ENCODE results near the gene SPATA9.

SPATA9 gene

DNA sequence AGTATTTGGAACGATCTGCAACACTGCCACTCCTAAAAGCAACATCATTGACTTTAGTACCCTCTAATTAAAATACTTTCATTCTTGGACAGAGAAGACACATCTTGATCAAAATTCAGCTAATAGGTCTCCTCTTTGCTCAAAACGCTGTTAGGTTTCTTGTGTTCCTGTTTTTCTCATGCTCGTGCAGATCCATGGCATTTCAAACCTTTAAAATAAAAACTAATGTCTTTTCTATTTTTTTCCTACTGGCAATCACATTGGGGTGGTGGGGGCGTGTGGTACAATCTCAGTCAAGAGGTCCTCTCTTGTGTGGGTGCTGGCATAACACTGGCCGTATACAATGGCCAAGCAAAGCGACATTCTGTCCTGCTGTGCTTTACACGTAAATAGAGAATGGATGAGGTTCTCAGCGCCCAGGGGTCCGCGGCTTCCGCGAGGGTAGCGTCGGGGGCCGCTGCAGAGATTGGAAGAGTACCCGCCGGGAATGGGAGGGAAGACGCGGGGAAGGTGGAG, 63.2 kb downstream of the SPATA9 start:
- DNase-seq (ENCODE audit: low read depth) = no peak

DNA sequence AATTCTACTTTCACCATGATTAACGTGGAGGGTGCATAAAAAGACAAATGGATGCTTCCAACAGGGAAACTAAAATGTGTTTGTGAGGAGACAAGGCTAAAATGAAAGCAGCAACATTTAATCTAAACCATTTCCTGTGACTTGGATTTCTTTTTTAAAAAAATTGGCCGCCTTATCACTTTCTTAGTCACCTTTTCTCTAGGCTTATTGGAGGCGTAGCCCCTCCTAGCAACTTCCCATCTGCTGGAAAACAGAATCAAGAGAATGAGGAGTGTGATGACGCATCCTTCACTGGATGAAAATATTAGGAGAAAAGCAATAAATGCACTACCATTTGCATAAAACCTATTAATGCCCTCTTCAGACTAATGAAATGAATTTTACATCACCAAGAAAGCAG, 63.7 kb downstream of the SPATA9 start:
- no peak for DNase-seq (ENCODE audit: low read depth)

GRCh38 chr5:95617057-95617456, 65.7 kb downstream of the SPATA9 start:
- no peak for DNase-seq (ENCODE audit: low read depth)

- no peak for DNase-seq (ENCODE audit: low read depth)
These were observed 67.7 kb downstream of the SPATA9 start for GRCh38 chr5:95615164-95615467.

DNA sequence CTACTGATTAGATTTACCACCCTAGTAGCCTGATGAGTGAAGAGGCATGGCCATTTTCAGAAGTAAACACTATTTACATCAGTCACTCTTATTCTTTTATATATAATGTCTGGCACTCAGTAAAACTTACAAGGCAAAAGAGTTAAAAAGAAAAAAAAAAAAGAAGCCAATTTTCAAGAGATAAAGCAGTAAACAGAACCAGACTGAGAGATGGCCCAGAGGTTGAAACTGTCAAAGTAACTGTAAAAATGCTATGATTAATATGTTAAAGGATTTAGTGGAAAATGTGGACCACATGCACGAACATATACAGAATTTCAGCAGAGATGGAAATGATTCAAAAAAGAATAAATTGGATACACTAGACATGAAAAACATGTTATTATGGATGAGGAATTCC, 69.3 kb downstream of the SPATA9 start:
- no peak for DNase-seq (ENCODE audit: low read depth)

DNA sequence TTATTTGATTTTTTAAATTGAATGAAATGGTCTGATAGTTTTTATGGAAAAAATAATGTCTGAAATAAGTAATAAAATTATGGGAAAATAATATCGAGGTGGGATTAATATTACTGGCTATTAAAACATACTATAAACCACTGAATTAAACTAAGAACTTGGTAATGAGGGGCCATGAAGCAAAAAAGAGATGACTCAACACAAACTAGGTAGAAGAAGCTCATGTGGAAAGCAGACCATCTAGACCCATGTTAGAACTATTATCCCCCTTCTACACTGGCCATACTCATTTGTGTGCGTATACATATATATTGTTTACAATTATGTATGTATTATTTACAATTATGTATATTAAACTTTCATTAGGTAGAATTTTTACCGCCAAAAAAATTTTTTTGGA, 71.4 kb downstream of the SPATA9 start:
- no peak for DNase-seq (ENCODE audit: low read depth)

GRCh38 chr5:95610546-95610945, 72.2 kb downstream of the SPATA9 start:
- no peak for DNase-seq (ENCODE audit: low read depth)

GRCh38 chr5:95609711-95610110, 73.1 kb downstream of the SPATA9 start:
- DNase-seq (ENCODE audit: low read depth) = no peak
